HG02763 (cell line): Measurements from ENCODE around the gene YPEL1.

Source experiments
- ATAC-seq: cut with Tn5 transposase; IDR thresholded peaks from one replicate; pipeline ENCODE4 v1.9.1; 2021; ENCODE audit warnings: mild to moderate bottlenecking, moderate library complexity; ENCODE audit not compliant: unreplicated experiment

The YPEL1 gene, protein sequence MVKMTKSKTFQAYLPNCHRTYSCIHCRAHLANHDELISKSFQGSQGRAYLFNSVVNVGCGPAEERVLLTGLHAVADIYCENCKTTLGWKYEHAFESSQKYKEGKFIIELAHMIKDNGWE

DNA sequence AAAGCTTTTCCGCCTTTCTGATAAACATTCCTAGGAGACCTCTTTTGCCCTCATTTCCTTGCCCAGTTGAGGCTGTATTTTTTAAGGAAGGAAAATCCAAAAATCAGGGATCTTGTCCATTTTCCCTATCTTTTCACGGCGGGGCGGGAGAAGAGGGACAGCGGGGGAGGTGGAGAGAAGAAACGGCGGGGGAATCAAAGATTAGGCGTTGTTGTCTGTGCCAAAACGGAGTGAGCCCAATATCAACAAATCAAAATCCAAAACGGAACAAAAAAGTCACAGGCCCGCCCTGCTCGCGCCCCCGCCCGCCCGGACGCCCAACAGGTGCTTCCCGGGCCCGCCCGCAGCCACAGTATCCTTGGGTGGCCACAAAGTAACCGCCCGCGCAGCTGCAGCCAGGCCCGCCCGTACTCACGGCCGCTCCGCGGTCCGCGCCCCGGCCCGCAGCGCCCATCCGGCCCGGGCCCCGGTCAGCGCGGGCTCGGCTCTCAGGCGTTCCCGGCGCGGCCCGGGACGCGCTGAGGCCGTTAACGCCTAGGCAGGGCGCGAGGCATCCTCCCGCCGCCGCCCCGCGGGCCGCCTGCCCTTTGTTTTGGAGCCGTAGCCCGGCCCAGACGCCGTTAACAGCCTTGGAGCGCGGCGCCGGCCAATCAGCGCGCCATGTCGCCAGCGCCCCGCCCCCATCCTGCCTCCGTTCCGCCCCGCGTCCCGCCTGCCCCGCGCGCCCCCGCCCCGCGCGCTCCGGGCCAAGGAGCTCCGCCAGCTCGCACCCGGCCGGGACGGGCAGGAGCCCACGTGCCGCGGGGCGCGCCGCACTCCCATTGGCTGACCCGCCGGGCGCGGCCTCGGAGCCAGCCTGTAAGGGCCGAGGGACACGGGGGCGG, at the start of gene YPEL1:
Gene YPEL1 (minus strand): TSS at position 595 of the 884 bp plus-strand sequence. CDS start 25,050 bp downstream, outside the sequence.
- peak; percentile 83 for ATAC-seq

DNA sequence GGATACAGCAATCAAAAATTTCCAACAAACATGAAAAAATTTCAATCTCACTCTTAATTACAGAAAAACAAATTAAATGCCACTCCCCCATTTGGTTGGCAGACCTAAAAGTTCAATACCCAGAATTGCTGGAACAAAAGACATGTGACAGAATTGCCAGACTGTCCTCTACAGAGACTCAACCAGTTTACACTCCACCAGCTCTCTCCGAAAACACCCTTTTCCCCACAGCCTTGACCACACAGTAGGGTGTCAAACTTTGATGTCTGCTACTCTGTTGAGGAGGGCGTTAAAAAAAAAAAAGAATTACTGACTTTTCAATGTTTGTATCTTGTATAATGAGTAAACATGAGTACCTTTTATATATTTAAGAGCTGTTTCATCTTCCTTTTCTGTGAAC, 44.7 kb upstream of the YPEL1 start:
- no peak for ATAC-seq

DNA sequence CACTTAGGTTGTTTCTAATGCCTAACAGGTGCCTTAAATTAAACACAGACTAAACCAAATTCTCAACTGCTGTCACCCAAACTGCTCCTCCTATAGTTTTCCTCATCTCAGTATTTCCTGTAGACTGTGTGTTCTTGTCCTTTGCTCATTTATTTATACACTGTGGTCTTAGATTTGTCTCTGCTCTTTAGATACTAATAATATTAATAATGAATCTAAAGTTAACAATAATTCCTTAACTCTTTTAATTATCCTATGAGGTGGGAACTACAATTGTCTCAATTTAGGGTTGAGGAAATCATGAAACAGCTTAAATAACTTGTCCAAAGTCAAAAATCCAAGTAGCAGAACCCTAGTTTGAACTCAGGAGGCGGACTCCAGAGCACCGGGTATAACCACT, 43.9 kb upstream of the YPEL1 start:
- ATAC-seq = no peak

- no peak for ATAC-seq
Observed at GRCh38 chr22:21778705-21779363, 43.2 kb upstream of the YPEL1 start.

DNA sequence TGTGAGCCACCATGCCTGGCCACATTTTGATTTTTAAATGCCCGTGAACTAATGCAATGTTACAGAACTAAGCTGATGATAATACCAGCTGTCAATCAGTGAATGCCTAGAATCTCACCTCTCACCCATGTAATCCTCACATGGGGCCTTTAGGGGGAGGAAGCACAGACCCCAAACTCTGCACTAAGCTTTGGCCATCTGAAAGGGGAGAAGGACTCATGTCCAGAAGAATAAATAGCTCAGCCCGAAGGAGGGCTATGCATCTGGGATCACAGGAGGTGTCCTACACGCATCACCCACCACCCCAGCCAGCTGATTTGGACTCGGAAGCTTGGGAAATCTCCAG, 36.0 kb upstream of the YPEL1 start:
- no peak for ATAC-seq

GRCh38 chr22:21768435-21768834, 32.8 kb upstream of the YPEL1 start:
- ATAC-seq = no peak

DNA sequence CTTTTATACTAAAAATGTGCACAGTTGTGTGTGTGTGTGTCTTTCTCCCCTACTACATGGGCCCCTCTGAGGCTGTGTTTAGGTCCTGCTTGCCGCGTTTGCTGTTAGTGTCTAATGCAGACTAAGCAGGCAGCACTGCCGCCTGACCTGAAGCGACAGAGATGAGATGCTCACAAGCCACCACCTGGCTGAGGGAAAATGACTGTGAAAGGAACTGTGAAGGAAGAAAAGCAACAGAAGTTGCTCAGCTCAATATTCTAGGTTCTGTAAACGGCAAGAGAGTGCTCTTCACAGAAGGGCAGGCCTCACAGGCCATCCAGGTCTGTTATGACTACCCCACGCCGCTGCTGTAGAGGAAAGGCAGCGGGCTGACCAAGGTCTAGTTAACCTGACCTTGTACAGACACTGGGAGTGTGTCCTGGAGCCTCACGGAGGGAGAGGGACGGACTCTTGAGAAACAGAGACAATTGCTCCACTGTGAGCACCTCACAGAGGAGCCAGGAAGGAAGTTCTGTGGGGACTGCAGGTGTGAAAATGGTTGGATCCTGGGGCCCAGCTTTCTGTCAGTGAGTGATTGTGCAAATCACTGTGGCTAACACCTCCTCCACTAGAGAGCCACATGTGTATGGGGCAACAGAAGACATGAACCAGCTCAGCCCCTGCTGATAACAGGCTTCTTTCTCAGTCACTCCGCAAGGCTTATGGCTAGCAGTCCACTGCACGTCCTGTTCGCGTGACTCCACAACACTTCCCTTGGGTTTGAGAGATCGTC, 31.3 kb upstream of the YPEL1 start:
- ATAC-seq = no peak

GRCh38 chr22:21765909-21766529, 30.4 kb upstream of the YPEL1 start:
- ATAC-seq = no peak

DNA sequence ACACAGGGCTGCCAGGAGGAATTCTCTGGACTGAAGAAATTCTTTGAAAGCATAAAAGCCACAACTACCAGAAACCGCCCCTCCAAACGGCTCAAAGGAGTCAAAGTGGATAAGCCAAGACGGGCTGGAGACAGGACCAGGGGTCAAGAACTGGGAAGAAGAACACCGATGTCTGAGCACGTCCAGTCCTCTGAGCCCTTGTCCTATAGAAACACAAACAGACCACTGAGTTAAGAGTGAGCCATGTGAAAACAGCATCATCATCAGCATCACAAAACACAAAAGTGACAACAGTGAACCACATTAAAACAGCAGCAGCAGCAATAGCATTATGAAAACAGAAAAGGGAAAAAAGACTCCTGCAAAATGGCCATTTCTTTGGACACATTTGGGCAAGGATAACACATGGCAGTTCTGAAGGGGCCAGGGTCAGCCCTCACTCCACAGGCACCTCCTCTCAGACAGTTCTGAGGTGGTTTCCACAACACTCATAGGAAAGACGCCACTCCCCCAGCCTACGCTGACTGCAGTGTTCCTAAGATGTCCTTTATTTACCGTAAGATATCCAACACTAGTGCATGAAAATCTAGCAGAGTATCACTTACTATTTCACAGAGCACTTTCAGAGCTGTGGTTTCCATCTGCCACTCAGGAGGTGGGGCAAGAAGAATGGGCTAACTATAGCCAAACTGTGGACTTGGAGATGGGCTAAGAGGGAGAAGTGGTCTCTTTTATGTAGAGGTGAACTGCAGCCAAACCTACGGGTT, 28.6 kb upstream of the YPEL1 start:
- no peak for ATAC-seq

DNA sequence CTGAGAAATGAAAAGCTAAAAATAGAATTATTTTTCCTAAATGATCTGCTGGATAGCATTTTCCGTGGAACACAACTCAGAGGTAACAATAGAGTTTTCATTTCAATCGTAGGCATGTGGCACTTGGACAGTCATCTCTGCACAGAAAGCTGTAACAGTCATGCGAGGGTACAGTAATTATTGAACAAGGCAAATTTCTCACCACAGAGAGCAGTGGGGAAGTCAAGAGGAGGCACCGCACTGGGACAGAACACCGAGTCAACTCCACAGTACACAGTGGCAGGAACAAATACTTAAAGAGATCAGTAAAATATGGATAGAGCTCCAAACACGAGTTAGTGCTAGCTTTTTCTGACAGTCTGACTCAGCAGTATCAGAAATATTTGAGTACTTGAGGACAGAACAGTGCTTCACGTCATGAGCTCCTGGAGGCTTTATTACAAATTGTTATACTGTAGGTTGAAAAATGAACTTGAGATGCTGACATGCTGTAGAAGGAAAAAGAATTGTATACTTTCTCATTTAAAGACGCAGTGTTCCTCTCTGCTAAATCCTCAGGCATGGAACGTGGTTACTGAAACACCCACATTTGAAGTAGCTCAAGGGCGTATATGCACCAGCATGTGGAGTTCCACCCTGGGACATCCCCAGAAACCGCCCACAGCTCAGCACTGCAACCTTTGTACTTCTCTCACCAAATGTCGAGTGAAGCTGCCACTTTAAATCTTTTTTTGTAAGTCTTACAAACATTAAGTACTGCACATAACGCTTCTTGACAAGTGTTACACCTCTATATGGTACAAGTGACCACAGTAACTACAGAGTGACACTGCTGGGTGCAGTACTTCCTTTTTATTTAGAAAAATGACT, 27.4 kb upstream of the YPEL1 start:
- no peak for ATAC-seq

DNA sequence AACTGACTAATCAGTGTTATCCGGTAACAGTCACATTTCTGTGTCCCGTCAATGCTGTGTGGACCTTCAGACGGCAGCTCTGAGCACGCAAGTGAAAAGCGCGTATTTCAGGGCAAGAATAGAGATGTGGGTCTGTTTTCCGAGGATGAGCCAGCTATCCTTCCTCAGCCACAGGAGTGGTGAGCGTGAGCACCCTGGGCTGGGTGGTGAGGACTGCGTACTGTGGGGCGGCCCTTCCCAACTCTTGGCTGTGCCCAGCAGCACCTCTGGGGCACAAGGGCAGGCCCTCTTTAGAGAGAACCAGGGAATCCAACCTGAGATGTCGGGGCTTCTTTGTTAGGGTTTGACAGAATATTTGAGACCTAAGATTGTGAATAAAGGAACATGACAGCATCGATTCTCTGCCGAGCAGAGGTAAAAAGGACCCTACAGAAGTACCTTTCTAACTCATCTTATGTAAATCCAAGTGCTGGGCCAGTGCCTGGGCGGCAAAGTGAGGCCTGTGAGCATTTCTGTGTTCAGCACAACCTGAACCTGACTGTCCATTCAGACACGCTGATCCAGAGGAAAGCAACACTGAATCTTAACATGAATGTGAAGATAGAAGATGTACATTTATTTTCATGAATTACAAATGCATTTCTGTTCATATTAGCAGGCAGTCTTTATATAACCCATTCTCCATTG, 26.5 kb upstream of the YPEL1 start:
- no peak for ATAC-seq

DNA sequence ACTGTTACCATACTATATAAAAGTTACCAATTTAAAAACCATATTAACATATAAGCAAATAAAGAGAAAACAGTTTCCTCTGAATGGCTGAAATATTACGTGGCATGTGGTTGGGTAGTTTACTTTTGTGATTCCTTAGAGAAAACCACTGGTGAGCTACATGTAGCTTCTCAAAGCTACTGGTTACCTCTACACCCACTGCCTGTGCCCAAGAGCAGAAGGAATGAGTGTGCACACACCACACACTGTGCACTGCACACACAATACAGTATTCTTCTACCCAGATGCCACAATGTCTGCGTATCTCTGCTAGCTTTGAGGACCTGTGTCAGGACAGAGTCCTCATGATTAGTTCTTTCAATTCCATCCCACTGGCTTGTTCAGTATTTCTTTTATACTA, 25.5 kb upstream of the YPEL1 start:
- no peak for ATAC-seq

DNA sequence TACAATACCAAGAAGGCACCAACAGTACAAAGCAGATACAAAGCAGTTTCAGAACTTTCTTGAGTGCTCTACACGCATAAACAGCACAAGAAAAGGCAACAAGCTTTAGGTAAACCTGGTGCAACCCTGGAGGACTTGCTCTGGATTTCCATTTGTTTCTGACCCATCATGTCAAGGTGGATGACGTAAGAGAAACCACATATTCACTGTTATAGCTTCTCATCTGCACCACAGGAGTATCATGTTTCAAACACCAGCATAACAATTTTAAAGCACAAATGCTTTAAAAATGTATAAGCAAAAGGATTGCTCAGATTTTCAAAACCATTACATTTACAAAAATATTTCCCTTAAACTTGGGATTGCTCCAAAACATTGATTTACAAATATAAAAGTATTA, 25.0 kb upstream of the YPEL1 start:
- no peak for ATAC-seq

- no peak for ATAC-seq
Observed at GRCh38 chr22:21759646-21760376, 24.2 kb upstream of the YPEL1 start.

DNA sequence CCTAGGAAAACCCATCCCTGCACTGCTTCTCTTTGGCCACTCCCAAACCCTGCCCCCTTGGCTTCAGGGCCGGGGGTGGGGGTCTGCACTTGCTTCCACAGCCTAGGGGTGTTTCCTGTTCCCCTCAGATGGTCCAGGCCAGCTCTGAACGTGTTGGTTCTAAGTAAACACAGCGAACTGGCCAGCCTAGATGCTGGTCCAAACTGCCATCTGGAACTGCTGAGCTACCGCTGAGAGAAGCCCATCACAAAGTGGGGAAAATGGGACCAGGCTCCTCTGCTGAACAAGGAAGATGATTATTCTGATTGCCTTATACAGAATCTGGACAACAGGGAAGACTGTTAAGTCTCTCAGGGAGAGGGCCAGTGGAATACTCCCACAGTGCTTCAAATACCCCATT, 23.5 kb upstream of the YPEL1 start:
- no peak for ATAC-seq

DNA sequence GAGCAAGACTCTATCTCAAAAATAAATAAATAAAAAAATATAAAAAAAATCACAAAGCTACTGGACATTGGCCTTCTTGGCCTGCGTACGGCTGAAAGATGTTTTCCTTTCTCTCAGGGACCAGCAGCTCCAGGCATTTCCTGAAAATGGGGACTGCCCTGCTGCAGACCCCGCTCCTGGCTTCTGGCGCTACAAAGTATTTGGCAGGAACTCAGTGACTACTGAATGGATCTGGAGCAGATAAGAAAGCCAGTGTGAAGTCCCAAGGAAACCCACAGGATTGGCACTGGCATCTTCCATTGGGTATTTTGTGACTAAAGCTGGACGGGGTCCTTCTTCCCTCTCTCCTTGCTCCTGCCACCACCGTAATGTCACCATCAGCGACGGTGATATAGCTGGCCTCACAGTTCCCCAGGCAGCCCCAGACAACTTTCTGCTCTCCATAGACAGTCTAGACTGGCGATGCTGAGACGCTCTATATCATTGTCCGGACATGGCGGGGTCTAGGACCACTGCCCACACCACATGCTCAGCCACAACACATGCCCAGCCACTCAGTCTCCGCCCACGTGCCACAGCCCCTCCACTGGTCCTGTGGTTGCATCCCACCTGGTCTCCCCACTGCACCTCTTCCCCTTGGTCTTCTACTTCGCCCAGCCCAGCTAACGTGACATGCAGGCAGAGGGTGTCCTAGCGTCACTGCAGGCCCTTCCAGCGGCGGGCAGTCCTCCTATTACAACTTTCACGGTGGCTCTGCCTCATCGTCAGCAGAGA, 22.7 kb upstream of the YPEL1 start:
- no peak for ATAC-seq

DNA sequence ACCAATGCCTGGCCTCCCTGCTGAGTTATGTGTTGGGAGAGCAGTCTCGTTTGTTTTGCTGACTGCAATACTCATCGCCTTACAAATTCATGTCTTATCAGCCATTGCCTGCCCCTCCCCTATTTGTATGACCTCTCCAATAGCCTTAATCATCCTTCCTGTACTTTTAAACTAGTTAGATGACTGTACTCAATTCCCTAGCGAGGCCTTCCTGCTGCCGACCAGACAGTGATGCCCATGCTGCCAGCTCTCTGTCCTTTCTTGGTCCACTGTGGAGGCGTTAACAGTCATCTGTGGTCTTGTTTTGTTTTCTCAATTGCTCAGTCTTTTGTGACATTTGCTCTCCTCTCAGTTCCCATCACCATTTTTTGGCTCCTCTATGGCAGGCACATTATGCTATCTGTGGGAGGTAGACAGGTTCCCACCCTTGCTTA, 20.3 kb upstream of the YPEL1 start:
- no peak for ATAC-seq
